Measurements from ENCODE around the gene MT1F. TPM values are rescaled to one million over a fixed set of nuclear protein-coding genes. Genes with fewer than 3 reads are reported as not detected.

Gene MT1F
- polyA plus RNA-seq, 1 donor from 2014 or later: 1.8 TPM

- H3K4me2 ChIP-seq (ENCODE audit: low read length): no peak overlapping the region
- H2AFZ ChIP-seq (ENCODE audit: low read depth, low read length): no peak overlapping the region
- H3K9ac ChIP-seq (ENCODE audit: low read length): no peak overlapping the region
- H3K9me2 ChIP-seq (ENCODE audit: insufficient read depth, low read length): no peaks in the 10 kb centered on the region
- no peaks in the 10 kb centered on the region for H3K9me3 ChIP-seq (ENCODE audit: low read length)
- no peaks in the 10 kb centered on the region for H3K36me3 ChIP-seq (ENCODE audit: insufficient read depth, low read length)
- TF ChIP-seq MXI1 (conservative IDR thresholded peaks at IDR 0.05; ENCODE audit: poor library complexity, severe bottlenecking): no peak
- no peak for TF ChIP-seq POLR2AphosphoS5 (IDR thresholded peaks at IDR 0.05)
- TF ChIP-seq EZH2 (IDR thresholded peaks at IDR 0.05; ENCODE audit: borderline replicate concordance, insufficient read depth, low read length, poor library complexity, severe bottlenecking): no peak
- TF ChIP-seq TAF1 (IDR thresholded peaks at IDR 0.05; ENCODE audit: low read depth): no peak
- H3K4me3 ChIP-seq (ENCODE audit: low read length): no peak overlapping the region
- H3K27me3 ChIP-seq (ENCODE audit: insufficient read depth, low read depth, low read length): no peaks in the 10 kb centered on the region
- H3F3A ChIP-seq (ENCODE audit: insufficient read depth, low read length, poor library complexity, severe bottlenecking): no peaks in the 10 kb centered on the region
- H4K20me1 ChIP-seq (ENCODE audit: insufficient read depth): no peaks in the 10 kb centered on the region
- H3K27ac ChIP-seq (ENCODE audit: low read length): no peak overlapping the region
- H3K79me2 ChIP-seq (replicated peaks; ENCODE audit: insufficient read depth, low read length): no peaks in the 10 kb centered on the region
Observed at GRCh38 chr16:56689171-56689570, 31.4 kb downstream of the MT1F start.

GRCh38 chr16:56690420-56691122, 32.8 kb downstream of the MT1F start:
- no peak overlapping the region for H3K9ac ChIP-seq (ENCODE audit: low read length)
- no peak overlapping the region for H3K4me2 ChIP-seq (ENCODE audit: low read length)
- no peaks in the 10 kb centered on the region for H3F3A ChIP-seq (ENCODE audit: insufficient read depth, low read length, poor library complexity, severe bottlenecking)
- H3K9me3 ChIP-seq (ENCODE audit: low read length): no peaks in the 10 kb centered on the region
- H2AFZ ChIP-seq (ENCODE audit: low read depth, low read length): no peak overlapping the region
- H3K36me3 ChIP-seq (ENCODE audit: insufficient read depth, low read length): no peaks in the 10 kb centered on the region
- no peaks in the 10 kb centered on the region for H3K79me2 ChIP-seq (replicated peaks; ENCODE audit: insufficient read depth, low read length)
- no peaks in the 10 kb centered on the region for H4K20me1 ChIP-seq (ENCODE audit: insufficient read depth)
- no peak overlapping the region for H3K4me3 ChIP-seq (ENCODE audit: low read length)
- H3K9me2 ChIP-seq (ENCODE audit: insufficient read depth, low read length): no peaks in the 10 kb centered on the region
- TF ChIP-seq EP300 (conservative IDR thresholded peaks at IDR 0.05; ENCODE audit: poor library complexity, severe bottlenecking) (no peak), SMC3 (conservative IDR thresholded peaks at IDR 0.05; ENCODE audit: poor library complexity) (no peak), POLR2AphosphoS5 (IDR thresholded peaks at IDR 0.05) (no peak), RAD21 (conservative IDR thresholded peaks at IDR 0.05) (no peak), MXI1 (conservative IDR thresholded peaks at IDR 0.05; ENCODE audit: poor library complexity, severe bottlenecking) (no peak), TAF1 (IDR thresholded peaks at IDR 0.05; ENCODE audit: low read depth) (no peak), EZH2 (IDR thresholded peaks at IDR 0.05; ENCODE audit: borderline replicate concordance, insufficient read depth, low read length, poor library complexity, severe bottlenecking) (no peak), CTCF (IDR thresholded peaks at IDR 0.05; ENCODE audit: poor library complexity, severe bottlenecking) (no peak)
- TF ChIP-seq, protein P1, sequence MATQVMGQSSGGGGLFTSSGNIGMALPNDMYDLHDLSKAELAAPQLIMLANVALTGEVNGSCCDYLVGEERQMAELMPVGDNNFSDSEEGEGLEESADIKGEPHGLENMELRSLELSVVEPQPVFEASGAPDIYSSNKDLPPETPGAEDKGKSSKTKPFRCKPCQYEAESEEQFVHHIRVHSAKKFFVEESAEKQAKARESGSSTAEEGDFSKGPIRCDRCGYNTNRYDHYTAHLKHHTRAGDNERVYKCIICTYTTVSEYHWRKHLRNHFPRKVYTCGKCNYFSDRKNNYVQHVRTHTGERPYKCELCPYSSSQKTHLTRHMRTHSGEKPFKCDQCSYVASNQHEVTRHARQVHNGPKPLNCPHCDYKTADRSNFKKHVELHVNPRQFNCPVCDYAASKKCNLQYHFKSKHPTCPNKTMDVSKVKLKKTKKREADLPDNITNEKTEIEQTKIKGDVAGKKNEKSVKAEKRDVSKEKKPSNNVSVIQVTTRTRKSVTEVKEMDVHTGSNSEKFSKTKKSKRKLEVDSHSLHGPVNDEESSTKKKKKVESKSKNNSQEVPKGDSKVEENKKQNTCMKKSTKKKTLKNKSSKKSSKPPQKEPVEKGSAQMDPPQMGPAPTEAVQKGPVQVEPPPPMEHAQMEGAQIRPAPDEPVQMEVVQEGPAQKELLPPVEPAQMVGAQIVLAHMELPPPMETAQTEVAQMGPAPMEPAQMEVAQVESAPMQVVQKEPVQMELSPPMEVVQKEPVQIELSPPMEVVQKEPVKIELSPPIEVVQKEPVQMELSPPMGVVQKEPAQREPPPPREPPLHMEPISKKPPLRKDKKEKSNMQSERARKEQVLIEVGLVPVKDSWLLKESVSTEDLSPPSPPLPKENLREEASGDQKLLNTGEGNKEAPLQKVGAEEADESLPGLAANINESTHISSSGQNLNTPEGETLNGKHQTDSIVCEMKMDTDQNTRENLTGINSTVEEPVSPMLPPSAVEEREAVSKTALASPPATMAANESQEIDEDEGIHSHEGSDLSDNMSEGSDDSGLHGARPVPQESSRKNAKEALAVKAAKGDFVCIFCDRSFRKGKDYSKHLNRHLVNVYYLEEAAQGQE (IDR thresholded peaks at IDR 0.05; ENCODE audit: borderline replicate concordance): no peak
- no peak overlapping the region for H3K27ac ChIP-seq (ENCODE audit: low read length)
- H3K27me3 ChIP-seq (ENCODE audit: insufficient read depth, low read depth, low read length): no peaks in the 10 kb centered on the region

Measured in neural cell (in vitro differentiated cells).